Loucy (cell line): ENCODE data around the gene GJA3.

Experiments used
- H2AFZ ChIP-seq: fragments of 200-600 bp; sonication (generic); 2 replicates; pipeline ENCODE4 v1.6.0; 2016; ENCODE audit warnings: antibody characterized with exemption, mild to moderate bottlenecking, low read length, moderate library complexity
- H3F3A ChIP-seq: fragments of 200-600 bp; 2 replicates; pipeline ENCODE4 v1.6.0; 2016; ENCODE audit warnings: antibody characterized with exemption, low read depth, mild to moderate bottlenecking
- H3K27me3 ChIP-seq: fragments of 200-600 bp; sonication (generic); 2 replicates; pipeline ENCODE4 v1.6.1; 2014; ENCODE audit warnings: low read length, mild to moderate bottlenecking; ENCODE audit not compliant: insufficient read depth, poor library complexity, severe bottlenecking
- H3K36me3 ChIP-seq: fragments of 200-600 bp; sonication (generic); 2 replicates; pipeline ENCODE4 v1.6.1; 2016; ENCODE audit warnings: low read length; ENCODE audit not compliant: insufficient read depth
- H3K4me1 ChIP-seq: fragments of 200-600 bp; sonication (generic); 2 replicates; pipeline ENCODE4 v1.5.1; 2014; ENCODE audit warnings: low read length, mild to moderate bottlenecking; ENCODE audit not compliant: insufficient read depth, poor library complexity, severe bottlenecking
- H3K4me2 ChIP-seq: fragments of 200-600 bp; sonication (generic); 2 replicates; pipeline ENCODE4 v1.6.0; 2014; ENCODE audit warnings: antibody characterized with exemption, low read length, low read depth, mild to moderate bottlenecking; ENCODE audit not compliant: poor library complexity, severe bottlenecking
- H3K4me3 ChIP-seq: fragments of 200-600 bp; sonication (generic); 2 replicates; pipeline ENCODE4 v1.5.1; 2014; ENCODE audit warnings: low read length, mild to moderate bottlenecking, mixed read lengths; ENCODE audit not compliant: poor library complexity, severe bottlenecking
- H3K79me2 ChIP-seq: fragments of 200-600 bp; sonication (generic); 2 replicates; pipeline ENCODE4 v1.6.1; 2014; ENCODE audit warnings: low read length; ENCODE audit not compliant: insufficient read depth
- H3K9ac ChIP-seq: fragments of 200-600 bp; sonication (generic); 2 replicates; pipeline ENCODE4 v1.6.0; 2014; ENCODE audit warnings: mild to moderate bottlenecking, low read depth, low read length, moderate library complexity; ENCODE audit not compliant: poor library complexity, severe bottlenecking
- H3K9me2 ChIP-seq: fragments of 200-600 bp; sonication (generic); replicated peaks from 2 replicates; pipeline ENCODE4 v1.6.1; 2016; ENCODE audit warnings: low read depth, low read length, mixed read lengths
- H3K9me3 ChIP-seq: fragments of 200-600 bp; sonication (generic); 2 replicates; pipeline ENCODE4 v1.6.1; 2014; ENCODE audit warnings: mild to moderate bottlenecking, antibody characterized with exemption, low read length, low read depth; ENCODE audit not compliant: insufficient read depth
- H4K20me1 ChIP-seq: fragments of 200-600 bp; sonication (generic); 2 replicates; pipeline ENCODE4 v1.6.0; 2014; ENCODE audit warnings: antibody characterized with exemption, low read length, mild to moderate bottlenecking; ENCODE audit not compliant: insufficient read depth, poor library complexity, severe bottlenecking
- EZH2phosphoT487 ChIP-seq: fragments of 200-600 bp; IDR thresholded peaks from 2 replicates; pipeline ENCODE4 v1.6.1; 2018; ENCODE audit warnings: antibody characterized with exemption, mild to moderate bottlenecking, moderate library complexity, borderline replicate concordance
- TF ChIP-seq, protein P1 (sequence below): fragments of 200-600 bp; sonication (generic); conservative IDR thresholded peaks from 2 replicates; pipeline ENCODE4 v1.5.1; 2014; ENCODE audit warnings: mild to moderate bottlenecking, antibody characterized with exemption, low read length

GJA3 gene

DNA sequence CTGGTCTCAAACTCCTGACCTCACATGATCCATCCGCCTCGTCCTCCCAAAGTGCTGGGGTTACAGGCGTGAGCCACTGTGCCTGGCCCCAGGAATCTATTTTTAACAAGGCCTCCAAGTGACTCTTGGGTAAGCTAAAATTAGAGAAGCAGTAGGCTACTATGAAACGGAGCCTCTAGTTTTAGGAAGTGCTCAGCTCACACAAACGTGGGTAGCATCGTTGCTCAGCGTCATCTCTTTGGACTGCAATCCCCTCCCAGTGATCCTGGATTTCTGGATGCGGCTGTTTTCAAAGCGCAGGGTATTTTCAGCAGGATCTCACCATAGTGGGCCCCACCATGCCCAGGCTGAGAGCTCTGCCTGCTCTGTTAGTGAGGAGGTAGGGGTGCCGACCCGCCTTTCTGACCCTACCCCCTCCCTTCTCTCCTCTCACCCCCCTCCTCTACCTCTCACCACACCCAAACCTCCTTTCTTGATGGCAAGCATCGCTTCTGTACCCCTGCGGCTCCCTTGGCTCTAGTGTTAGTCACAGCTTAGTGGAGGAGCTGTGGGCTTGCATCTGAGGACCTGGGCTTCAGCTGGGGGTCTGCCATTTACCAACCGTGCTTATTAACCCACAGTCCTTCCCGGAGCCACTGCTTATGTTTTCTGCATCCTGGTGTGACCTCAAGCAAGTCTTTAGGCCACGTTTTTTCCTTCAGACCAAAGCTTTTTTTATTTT lies 34.2 kb downstream of the GJA3 start:
- H3K4me2 ChIP-seq: no peak overlapping the region
- H3K9ac ChIP-seq: no peak overlapping the region
- TF ChIP-seq EZH2phosphoT487: no peak
- TF ChIP-seq, protein P1, sequence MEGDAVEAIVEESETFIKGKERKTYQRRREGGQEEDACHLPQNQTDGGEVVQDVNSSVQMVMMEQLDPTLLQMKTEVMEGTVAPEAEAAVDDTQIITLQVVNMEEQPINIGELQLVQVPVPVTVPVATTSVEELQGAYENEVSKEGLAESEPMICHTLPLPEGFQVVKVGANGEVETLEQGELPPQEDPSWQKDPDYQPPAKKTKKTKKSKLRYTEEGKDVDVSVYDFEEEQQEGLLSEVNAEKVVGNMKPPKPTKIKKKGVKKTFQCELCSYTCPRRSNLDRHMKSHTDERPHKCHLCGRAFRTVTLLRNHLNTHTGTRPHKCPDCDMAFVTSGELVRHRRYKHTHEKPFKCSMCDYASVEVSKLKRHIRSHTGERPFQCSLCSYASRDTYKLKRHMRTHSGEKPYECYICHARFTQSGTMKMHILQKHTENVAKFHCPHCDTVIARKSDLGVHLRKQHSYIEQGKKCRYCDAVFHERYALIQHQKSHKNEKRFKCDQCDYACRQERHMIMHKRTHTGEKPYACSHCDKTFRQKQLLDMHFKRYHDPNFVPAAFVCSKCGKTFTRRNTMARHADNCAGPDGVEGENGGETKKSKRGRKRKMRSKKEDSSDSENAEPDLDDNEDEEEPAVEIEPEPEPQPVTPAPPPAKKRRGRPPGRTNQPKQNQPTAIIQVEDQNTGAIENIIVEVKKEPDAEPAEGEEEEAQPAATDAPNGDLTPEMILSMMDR: no peak
- H3K4me1 ChIP-seq: peaks cover 11% of the 10 kb centered on the region
- H3F3A ChIP-seq: no peaks in the 10 kb centered on the region
- H3K27me3 ChIP-seq: no peaks in the 10 kb centered on the region
- H3K9me2 ChIP-seq: no peaks in the 10 kb centered on the region
- H3K4me3 ChIP-seq: no peak overlapping the region
- H3K9me3 ChIP-seq: no peaks in the 10 kb centered on the region
- H2AFZ ChIP-seq: no peak overlapping the region
- no peaks in the 10 kb centered on the region for H3K79me2 ChIP-seq
- no peaks in the 10 kb centered on the region for H3K36me3 ChIP-seq
- no peaks in the 10 kb centered on the region for H4K20me1 ChIP-seq

- Histone ChIP-seq H3K9ac (no peak overlapping the region), H3K9me2 (no peaks in the 10 kb centered on the region), H3K4me3 (no peak overlapping the region), H3K4me2 (no peak overlapping the region), H3K27me3 (no peaks in the 10 kb centered on the region), H3K36me3 (no peaks in the 10 kb centered on the region), H4K20me1 (no peaks in the 10 kb centered on the region), H3F3A (no peaks in the 10 kb centered on the region), H2AFZ (peak overlapping the region; percentile 39; the same call in 1 of the 2 replicates), H3K9me3 (no peaks in the 10 kb centered on the region), H3K79me2 (no peaks in the 10 kb centered on the region), H3K4me1 (peaks cover 16% of the 10 kb centered on the region)
- TF ChIP-seq, protein P1: no peak
- TF ChIP-seq EZH2phosphoT487: no peak
Measured at GRCh38 chr13:20125783-20126165, 35.1 kb downstream of the GJA3 start.

DNA sequence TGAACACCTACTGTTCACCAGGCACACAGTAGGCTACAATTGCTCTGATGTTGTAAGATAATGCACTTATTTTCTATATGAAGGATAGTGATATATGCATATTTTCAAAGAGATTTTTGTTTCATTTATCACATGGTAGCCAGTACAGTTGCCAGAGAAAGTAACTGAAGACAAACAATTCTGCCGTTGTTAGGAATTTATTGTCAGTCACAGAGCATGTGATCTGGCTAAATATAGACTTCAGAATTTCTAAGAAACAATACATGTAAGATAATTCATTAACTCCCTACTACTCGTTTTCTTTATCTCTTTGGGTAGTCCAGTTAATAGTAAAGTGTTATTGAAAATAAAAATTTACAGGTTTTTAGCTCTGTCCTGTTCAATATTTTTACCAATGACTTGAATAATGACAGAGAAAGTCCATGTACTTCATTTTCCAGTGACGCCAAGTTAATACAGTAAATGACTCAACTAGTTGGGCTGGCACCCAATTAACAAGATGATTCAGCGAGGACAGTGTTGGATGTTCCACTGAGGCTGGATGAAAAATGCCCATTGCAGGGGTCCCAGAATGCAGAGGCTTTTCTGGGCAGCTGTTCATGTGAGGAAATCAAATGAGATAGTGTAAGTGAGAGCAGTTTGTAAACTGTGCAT lies 35.6 kb downstream of the GJA3 start:
- TF ChIP-seq EZH2phosphoT487: no peak
- TF ChIP-seq, protein P1: no peak
- Histone ChIP-seq H3K4me2 (no peak overlapping the region), H3K9me3 (no peaks in the 10 kb centered on the region), H2AFZ (no peak overlapping the region), H3K27me3 (no peaks in the 10 kb centered on the region), H3K79me2 (no peaks in the 10 kb centered on the region), H3K9ac (no peak overlapping the region), H3K4me3 (no peak overlapping the region), H3K9me2 (no peaks in the 10 kb centered on the region), H4K20me1 (no peaks in the 10 kb centered on the region), H3F3A (no peaks in the 10 kb centered on the region), H3K4me1 (peaks cover 16% of the 10 kb centered on the region), H3K36me3 (no peaks in the 10 kb centered on the region)
